Jurkat, Clone E6-1 (cell line): ENCODE data around the gene CAMTA1.
"Not testable (repeated sequence)": the region's sequence is repeated elsewhere in the genome, so short reads cannot be mapped to it uniquely, and the experiment has no call there.

Experiments used
- DNase-seq: peaks from one replicate; pipeline ENCODE4 v3.0.0-alpha.2; 2011; ENCODE audit warnings: low read depth, low spot score
- H3K4me3 ChIP-seq: 2 replicates; pipeline ENCODE4 v1.5.1; 2011; ENCODE audit warnings: mild to moderate bottlenecking, low read length, control low read depth, moderate library complexity

Gene CAMTA1

GRCh38 chr1:6912518-6912917 lies 127.3 kb downstream of the CAMTA1 start:
- DNase-seq = no peak

DNA sequence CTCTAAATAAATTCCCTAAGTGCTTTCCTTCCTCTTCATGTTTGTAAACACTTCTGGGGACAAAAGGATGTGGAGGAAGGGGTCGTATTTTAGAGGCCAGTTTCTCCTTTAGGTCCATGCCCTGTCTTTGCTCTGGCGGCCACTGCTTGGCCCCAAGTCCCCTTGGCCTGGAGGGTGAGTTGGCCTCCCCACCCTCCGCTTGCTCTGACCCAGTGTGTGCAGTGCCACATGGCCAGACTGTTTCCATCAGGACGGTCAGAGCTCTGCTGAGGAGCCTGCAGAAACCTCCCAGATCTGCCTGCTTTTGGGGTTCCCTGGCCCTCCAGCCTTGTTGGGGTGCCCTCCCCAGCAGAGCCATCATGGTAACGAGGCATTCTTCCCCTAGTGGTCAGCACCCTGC lies 127.8 kb downstream of the CAMTA1 start:
- H3K4me3 ChIP-seq = no peak overlapping the region
- DNase-seq = no peak

More at GRCh38 chr1:6912518-6912917, 127.3 kb downstream of the CAMTA1 start:
- no peak overlapping the region for H3K4me3 ChIP-seq

- no peak overlapping the region for H3K4me3 ChIP-seq
These were observed 129.5 kb downstream of the CAMTA1 start for GRCh38 chr1:6914706-6915105.

GRCh38 chr1:6915999-6916565 lies 130.8 kb downstream of the CAMTA1 start:
- no peak for DNase-seq
- no peak overlapping the region for H3K4me3 ChIP-seq

More at GRCh38 chr1:6914706-6915105, 129.5 kb downstream of the CAMTA1 start:
- DNase-seq = no peak

DNA sequence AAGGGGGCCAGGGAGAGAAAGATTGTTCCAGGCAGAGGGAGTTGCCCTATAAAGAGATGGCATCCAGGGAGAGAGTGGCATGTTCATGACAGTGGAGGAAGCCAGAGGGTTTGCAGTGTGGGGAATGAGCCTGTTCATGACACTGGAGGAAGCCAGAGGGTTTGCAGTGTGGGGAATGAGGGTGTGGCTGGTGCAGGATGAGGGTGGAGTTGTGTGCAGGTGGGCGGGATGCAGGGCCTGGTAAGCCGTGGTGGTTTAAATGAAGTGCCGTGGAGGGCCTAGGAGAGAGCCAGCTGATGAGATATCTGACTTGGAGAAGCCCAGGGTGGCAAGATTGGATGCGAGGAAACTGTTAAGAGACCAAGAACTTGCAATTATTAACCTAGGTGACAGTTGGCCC lies 131.8 kb downstream of the CAMTA1 start:
- peak; percentile 80 for DNase-seq
- peak overlapping the region; percentile 11 for H3K4me3 ChIP-seq

DNA sequence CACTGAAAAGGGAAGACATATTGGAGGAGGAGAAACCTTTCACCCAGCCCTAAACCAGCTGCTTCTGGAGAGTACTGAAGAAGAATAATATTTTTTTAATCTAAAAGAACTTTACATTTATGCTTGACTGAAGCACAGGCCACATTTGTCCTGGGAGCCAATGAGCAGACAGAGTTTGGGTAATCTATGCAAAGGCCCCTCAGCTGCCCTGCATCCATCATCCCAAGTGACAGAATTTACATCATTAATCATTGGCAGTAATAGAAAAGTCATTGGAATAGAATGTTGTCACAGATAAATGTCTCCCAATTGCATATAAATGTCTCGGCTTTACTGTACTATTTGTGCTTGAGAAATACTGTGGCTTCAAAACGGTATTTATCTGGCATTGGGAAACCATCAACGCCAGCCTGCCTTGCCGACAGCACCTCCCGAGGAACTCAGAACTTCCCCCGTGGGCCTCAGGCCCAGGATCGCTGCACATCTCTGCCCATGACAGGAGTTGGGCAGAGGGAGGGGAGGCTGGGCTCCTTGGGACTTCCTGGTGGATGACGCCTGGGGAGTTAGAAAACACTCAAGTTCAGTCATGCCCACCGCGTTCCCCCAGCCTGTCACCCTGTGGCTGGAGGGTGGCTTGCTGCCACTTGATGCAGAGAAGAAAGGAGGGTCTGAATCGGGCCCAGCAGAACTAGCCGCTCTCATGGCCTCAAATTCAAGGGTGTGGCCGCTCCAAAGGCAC lies 133.1 kb downstream of the CAMTA1 start:
- peak overlapping the region; percentile 1 for H3K4me3 ChIP-seq
- no peak for DNase-seq

DNA sequence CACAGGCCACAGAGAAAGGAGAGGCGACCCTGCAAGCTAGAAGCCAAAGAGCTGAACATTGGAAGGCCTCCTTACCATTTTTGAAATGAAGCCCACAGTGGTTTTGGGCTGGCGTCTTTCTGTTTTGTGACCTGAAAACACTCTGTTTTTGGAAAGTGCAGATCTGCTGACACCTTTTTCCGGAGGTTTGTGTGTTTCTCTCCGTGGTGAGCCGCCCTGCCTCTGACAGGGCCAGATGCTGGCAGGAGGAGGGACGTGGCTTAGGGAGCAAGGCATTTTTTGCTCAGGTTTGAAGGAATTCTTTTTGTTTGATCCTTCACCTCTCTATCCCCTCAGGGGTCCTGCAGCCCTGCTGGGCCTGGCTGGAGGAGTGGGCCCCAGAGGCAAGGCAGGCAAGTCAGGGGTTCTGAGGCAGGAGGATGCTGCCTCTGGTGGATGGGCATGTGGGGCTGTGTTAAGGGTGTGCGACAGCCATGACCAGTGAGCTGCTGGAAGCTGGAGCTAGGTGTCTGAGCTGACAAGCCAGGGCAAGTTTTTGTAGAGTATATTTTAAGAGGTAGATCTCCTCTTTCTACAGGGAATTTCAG lies 133.8 kb downstream of the CAMTA1 start:
- peak; percentile 66 for DNase-seq
- H3K4me3 ChIP-seq = peak overlapping the region; percentile 1

DNA sequence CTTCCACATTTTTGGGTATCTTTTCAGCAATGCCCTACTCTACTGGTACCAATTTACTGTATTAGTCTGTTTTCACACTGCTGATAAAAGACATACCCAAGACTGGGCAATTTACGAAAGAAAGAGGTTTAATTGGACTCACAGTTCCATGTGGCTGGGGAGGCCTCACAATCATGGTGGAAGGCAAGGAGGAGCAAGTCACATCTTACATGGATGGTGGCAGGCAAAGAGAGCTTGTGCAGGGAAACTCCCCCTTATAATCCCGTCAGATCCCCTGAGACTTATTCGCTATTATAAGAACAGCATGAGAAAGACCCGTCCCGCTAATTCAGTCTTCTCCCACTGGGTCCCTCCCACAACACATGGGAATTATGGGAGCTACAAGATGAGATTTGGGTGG lies 136.3 kb downstream of the CAMTA1 start:
- DNase-seq = not testable (repeated sequence)

GRCh38 chr1:6922096-6922931 lies 137.1 kb downstream of the CAMTA1 start:
- no peak for DNase-seq

More for the DNA sequence above, 136.3 kb downstream of the CAMTA1 start:
- not testable (repeated sequence) for H3K4me3 ChIP-seq

GRCh38 chr1:6923012-6923411 lies 137.8 kb downstream of the CAMTA1 start:
- no peak for DNase-seq
- no peak overlapping the region for H3K4me3 ChIP-seq

More at GRCh38 chr1:6922096-6922931, 137.1 kb downstream of the CAMTA1 start:
- H3K4me3 ChIP-seq = no peak overlapping the region

DNA sequence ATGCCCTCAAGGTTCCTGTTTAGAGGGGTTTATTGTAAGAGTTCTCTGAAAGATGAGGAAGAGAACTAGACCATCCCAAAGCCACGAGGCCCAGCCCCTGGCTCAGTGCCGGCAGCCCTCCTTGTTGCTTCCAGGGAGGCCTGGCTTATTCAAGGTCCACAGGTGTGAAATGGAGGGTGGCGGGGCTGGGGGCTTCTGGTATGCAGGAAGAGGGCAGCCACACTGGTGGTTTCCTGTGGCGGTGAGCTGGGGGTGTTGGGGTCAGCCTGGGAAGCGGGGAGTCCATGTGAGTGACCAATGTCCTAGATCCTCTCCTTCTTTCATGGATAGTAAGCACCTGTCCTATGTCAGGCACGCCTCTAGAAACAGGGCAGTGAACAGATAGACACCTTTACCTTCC lies 138.2 kb downstream of the CAMTA1 start:
- DNase-seq = no peak
- no peak overlapping the region for H3K4me3 ChIP-seq

DNA sequence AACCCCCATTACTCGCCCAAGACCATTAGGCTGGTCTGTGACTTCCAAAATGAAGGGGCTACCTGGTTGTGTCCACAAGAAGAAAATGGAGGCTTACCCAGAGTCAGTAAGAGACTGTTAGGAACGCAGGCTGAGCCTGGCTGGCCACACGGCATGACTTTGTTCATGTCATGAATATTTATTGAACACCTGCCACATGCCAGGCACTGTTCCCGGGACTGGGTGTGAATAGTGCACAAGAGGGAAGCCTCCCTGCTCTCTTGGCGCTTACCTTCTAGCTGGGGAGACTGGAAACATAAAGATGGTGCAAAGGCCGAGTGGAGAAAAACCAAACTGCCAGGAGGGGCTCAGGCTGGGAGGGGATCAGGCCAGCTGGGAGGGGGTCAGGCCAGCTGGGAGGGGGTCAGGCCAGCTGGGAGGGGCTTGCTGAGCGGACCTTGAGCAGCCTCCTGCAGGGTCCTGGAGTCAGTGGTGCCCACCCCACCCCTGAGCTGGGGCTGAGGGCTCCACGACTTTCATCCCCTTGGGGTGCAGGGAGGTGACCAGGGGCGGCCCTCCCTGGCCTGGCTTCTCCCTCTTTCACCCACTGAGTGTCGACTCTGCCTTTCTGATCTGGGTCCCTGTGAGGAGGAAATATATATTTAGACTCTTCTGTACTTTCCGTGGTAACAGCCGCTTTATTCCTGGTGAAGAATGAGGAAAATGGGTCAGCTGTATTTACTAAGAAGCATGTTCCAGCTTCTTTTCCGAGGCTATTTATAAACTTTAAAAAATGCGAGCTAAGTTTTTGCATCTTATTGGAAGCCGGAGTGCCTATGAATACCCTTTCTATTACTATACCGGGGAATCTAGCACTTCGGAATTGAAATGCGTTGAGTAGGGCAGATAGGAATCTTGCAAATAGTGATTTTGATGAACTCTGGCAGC lies 139.0 kb downstream of the CAMTA1 start:
- no peak for DNase-seq
- H3K4me3 ChIP-seq = no peak overlapping the region

- no peak for DNase-seq
- no peak overlapping the region for H3K4me3 ChIP-seq
These were observed 139.6 kb downstream of the CAMTA1 start for GRCh38 chr1:6924891-6925290.

DNA sequence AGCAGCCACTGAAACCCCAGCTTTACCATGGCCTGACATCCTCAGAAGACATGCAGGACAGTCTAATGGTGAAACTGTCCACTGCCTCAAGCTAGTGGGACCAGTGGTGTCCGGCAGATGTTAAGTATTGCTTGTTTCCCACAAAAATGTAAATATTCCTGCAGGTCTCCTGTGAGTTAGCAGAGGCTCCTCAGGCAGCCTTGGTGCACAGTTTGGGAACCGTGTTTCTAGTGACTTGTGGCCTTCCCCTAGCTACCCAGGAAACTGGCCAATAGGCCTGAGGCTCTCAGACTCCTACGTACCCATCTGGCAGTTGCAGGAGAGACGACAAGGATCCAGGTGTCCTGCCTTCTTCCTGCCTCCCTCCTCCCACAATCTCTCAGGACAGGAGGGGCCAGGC lies 142.4 kb downstream of the CAMTA1 start:
- DNase-seq = no peak
- H3K4me3 ChIP-seq = no peak overlapping the region

- DNase-seq = peak; percentile 63
- H3K4me3 ChIP-seq = no peak overlapping the region
These were observed 143.0 kb downstream of the CAMTA1 start for GRCh38 chr1:6928106-6928885.

DNA sequence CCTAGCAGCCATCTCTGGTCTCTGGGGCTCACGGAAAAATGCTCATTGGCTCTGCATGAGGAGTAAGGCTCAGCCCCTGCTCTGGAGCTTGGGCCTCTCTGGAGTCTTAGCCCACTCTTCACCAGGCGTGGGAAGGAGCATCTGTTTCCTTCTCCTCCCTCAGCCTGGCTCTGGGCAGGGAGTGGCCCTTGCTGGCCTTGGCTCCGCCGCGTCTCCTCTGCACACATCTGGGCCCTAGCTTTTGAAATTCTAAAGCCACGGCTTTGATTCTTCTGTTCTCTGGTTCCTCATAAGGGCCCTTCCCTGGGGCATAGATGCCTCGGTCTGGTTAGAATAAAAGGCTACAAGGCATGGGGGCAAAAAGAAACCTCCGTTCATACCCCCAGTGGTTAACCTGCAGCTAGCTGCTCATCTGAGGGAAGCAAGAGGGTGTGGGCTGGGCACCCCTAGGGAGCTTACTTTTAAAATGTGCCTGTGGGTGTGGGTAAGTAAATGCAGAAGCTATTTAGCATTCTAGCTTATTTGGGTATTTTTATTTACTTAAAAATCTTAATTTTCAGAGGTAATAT lies 145.6 kb downstream of the CAMTA1 start:
- no peak for DNase-seq
- no peak overlapping the region for H3K4me3 ChIP-seq

GRCh38 chr1:6935361-6935883 lies 150.2 kb downstream of the CAMTA1 start:
- H3K4me3 ChIP-seq = no peak overlapping the region
- DNase-seq = no peak
